ENCODE results near the gene PLK3.

DNA sequence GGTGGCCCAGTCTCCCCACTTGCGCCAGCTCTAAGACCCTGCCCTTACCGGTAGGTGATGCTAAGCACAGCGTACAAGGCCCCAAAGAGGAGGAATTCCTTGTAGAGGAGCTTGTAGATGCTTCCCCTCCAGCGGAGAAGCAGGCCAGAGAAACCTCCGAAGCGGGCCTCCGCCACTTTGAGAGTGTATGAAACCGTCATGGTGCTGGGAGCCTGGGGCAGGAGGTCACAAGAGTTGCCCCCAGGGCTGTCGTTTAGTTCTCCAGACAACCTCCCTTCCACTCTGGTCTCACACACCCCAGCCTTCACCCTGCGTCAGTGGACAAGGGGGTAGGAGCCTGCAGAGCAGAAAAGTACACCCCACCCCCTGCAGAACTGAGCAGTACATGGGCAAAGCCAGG lies 12.7 kb upstream of the PLK3 start:
- TF ChIP-seq, protein P1, sequence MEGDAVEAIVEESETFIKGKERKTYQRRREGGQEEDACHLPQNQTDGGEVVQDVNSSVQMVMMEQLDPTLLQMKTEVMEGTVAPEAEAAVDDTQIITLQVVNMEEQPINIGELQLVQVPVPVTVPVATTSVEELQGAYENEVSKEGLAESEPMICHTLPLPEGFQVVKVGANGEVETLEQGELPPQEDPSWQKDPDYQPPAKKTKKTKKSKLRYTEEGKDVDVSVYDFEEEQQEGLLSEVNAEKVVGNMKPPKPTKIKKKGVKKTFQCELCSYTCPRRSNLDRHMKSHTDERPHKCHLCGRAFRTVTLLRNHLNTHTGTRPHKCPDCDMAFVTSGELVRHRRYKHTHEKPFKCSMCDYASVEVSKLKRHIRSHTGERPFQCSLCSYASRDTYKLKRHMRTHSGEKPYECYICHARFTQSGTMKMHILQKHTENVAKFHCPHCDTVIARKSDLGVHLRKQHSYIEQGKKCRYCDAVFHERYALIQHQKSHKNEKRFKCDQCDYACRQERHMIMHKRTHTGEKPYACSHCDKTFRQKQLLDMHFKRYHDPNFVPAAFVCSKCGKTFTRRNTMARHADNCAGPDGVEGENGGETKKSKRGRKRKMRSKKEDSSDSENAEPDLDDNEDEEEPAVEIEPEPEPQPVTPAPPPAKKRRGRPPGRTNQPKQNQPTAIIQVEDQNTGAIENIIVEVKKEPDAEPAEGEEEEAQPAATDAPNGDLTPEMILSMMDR (IDR thresholded peaks at IDR 0.05): no peak
- no peak for TF ChIP-seq EZH2 (IDR thresholded peaks at IDR 0.05)

Data from neural progenitor cell (in vitro differentiated cells).